H9 (cell line): ENCODE results near the gene PLOD1. TPM values are rescaled to one million over a fixed set of nuclear protein-coding genes. Genes with fewer than 3 reads are reported as not detected.

Source experiments
- DNase-seq: peaks from one replicate; pipeline ENCODE4 v3.0.0-alpha.2; 2017
- H2AFZ ChIP-seq: one replicate; pipeline ENCODE4 v1.6.1; 2013; ENCODE audit warnings: mild to moderate bottlenecking, low read length, control low read depth, moderate library complexity
- H2AK5ac ChIP-seq: 2 replicates; pipeline ENCODE4 v1.6.1; 2013; ENCODE audit warnings: low read length, control low read depth, mixed read lengths; ENCODE audit not compliant: insufficient read length
- H2BK120ac ChIP-seq: one replicate; pipeline ENCODE4 v1.6.1; 2013; ENCODE audit warnings: low read depth, mild to moderate bottlenecking, low read length, control low read depth, inconsistent platforms; ENCODE audit not compliant: poor library complexity, severe bottlenecking
- H2BK12ac ChIP-seq: 2 replicates; pipeline ENCODE4 v1.6.1; 2013; ENCODE audit warnings: low read length, control low read depth, mixed read lengths, low read depth; ENCODE audit not compliant: insufficient read length
- H2BK15ac ChIP-seq: 2 replicates; pipeline ENCODE4 v1.6.1; 2013; ENCODE audit warnings: low read depth, low read length, control low read depth
- H2BK20ac ChIP-seq: one replicate; pipeline ENCODE4 v1.6.1; 2013; ENCODE audit warnings: low read depth, mild to moderate bottlenecking, low read length, control low read depth, inconsistent platforms; ENCODE audit not compliant: poor library complexity, severe bottlenecking
- H2BK5ac ChIP-seq: 2 replicates; pipeline ENCODE4 v1.6.1; 2013; ENCODE audit warnings: low read length, control low read depth, mixed read lengths; ENCODE audit not compliant: insufficient read length
- H3K14ac ChIP-seq: 2 replicates; pipeline ENCODE4 v1.6.1; 2013; ENCODE audit warnings: low read length, control low read depth; ENCODE audit not compliant: insufficient read depth
- H3K18ac ChIP-seq: 2 replicates; pipeline ENCODE4 v1.6.1; 2013; ENCODE audit warnings: low read depth, mild to moderate bottlenecking, mixed read lengths, low read length, control low read depth; ENCODE audit not compliant: insufficient read length
- H3K23ac ChIP-seq: 2 replicates; pipeline ENCODE4 v1.6.1; 2013; ENCODE audit warnings: low read length, control low read depth, mixed read lengths, low read depth; ENCODE audit not compliant: insufficient read length
- H3K23me2 ChIP-seq: 2 replicates; pipeline ENCODE4 v1.6.1; 2013; ENCODE audit warnings: low read depth, mild to moderate bottlenecking, mixed read lengths, low read length, control low read depth; ENCODE audit not compliant: insufficient read length, poor library complexity, severe bottlenecking
- H3K27ac ChIP-seq: 2 replicates; pipeline ENCODE4 v1.5.1; 2013; ENCODE audit warnings: low read length, control low read depth, mixed read lengths, low read depth; ENCODE audit not compliant: insufficient read length
- H3K27me3 ChIP-seq: 2 replicates; pipeline ENCODE4 v1.6.1; 2013; ENCODE audit warnings: low read length, control low read depth, inconsistent platforms; ENCODE audit not compliant: insufficient read depth
- H3K4ac ChIP-seq: 2 replicates; pipeline ENCODE4 v1.6.1; 2013; ENCODE audit warnings: low read depth, mild to moderate bottlenecking, control low read depth, inconsistent platforms, low read length, moderate library complexity
- H3K4me1 ChIP-seq: 2 replicates; pipeline ENCODE4 v1.6.1; 2013; ENCODE audit warnings: low read length, control low read depth, inconsistent platforms; ENCODE audit not compliant: insufficient read depth
- H3K4me2 ChIP-seq: 2 replicates; pipeline ENCODE4 v1.6.1; 2013; ENCODE audit warnings: low read length, control low read depth, mixed read lengths; ENCODE audit not compliant: insufficient read length, insufficient read depth
- H3K56ac ChIP-seq: 2 replicates; pipeline ENCODE4 v1.6.1; 2013; ENCODE audit warnings: low read depth, mild to moderate bottlenecking, mixed read lengths, low read length, control low read depth; ENCODE audit not compliant: insufficient read length
- H3K79me1 ChIP-seq: 2 replicates; pipeline ENCODE4 v1.6.1; 2013; ENCODE audit warnings: low read depth, mild to moderate bottlenecking, moderate library complexity, low read length, control low read depth, inconsistent platforms; ENCODE audit not compliant: insufficient read depth, poor library complexity, severe bottlenecking
- H3K79me2 ChIP-seq: 2 replicates; pipeline ENCODE4 v1.6.1; 2013; ENCODE audit warnings: low read length, control low read depth, inconsistent platforms; ENCODE audit not compliant: insufficient read depth
- H3K9ac ChIP-seq: 2 replicates; pipeline ENCODE4 v1.6.1; 2013; ENCODE audit warnings: low read length, control low read depth, mixed read lengths; ENCODE audit not compliant: insufficient read length; ENCODE audit errors: extremely low read depth
- H3K9me3 ChIP-seq: one replicate; pipeline ENCODE4 v1.6.1; 2013; ENCODE audit warnings: low read depth, low read length, inconsistent platforms; ENCODE audit not compliant: control insufficient read depth
- H3T11ph ChIP-seq: one replicate; pipeline ENCODE4 v1.6.1; 2013; ENCODE audit warnings: mild to moderate bottlenecking, low read length, control low read depth, inconsistent platforms
- H4K20me1 ChIP-seq: one replicate; pipeline ENCODE4 v1.6.1; 2013; ENCODE audit not compliant: control insufficient read depth, insufficient read length, insufficient read depth
- H4K5ac ChIP-seq: 2 replicates; pipeline ENCODE4 v1.6.1; 2013; ENCODE audit warnings: low read depth, mild to moderate bottlenecking, mixed read lengths, low read length, control low read depth; ENCODE audit not compliant: insufficient read length
- H4K8ac ChIP-seq: replicated peaks from 2 replicates; pipeline ENCODE4 v1.6.1; 2013; ENCODE audit warnings: low read length, control low read depth, mixed read lengths, low read depth; ENCODE audit not compliant: insufficient read length
- H4K91ac ChIP-seq: 2 replicates; pipeline ENCODE4 v1.6.1; 2013; ENCODE audit warnings: low read depth, mild to moderate bottlenecking, moderate library complexity, mixed read lengths, low read length, control low read depth; ENCODE audit not compliant: insufficient read length
- H3K27ac Mint-ChIP-seq, 3 experiments: 2 replicates in 2 of 3; 3 replicates in 1 of 3; pipeline ENCODE4 v1.8.0; 2020 to 2021; ENCODE audit warnings: mixed read lengths in 3 of 3, mild to moderate bottlenecking in 1 of 3, moderate library complexity in 1 of 3
- H3K27me3 Mint-ChIP-seq: 2 replicates; pipeline ENCODE4 v1.8.0; 2021; ENCODE audit warnings: low read depth, mild to moderate bottlenecking, moderate library complexity, mixed read lengths
- H3K36me3 Mint-ChIP-seq, 3 experiments: 2 replicates in 2 of 3; 3 replicates in 1 of 3; pipeline ENCODE4 v1.8.0; 2020 to 2021; ENCODE audit warnings: low read depth in 3 of 3, mixed read lengths in 3 of 3; ENCODE audit not compliant: insufficient read depth in 1 of 3
- H3K4me1 Mint-ChIP-seq, 2 experiments: 2 replicates each; pipeline ENCODE4 v1.8.0; 2020; ENCODE audit warnings: mixed read lengths in 2 of 2
- H3K4me3 Mint-ChIP-seq, 2 experiments: 2 replicates in 1 of 2; 3 replicates in 1 of 2; pipeline ENCODE4 v1.8.0; 2020 to 2021; ENCODE audit warnings: mild to moderate bottlenecking in 2 of 2, mixed read lengths in 2 of 2, moderate library complexity in 1 of 2
- H3K9me3 Mint-ChIP-seq, 2 experiments: 2 replicates in 1 of 2; 3 replicates in 1 of 2; pipeline ENCODE4 v1.8.0; 2020; ENCODE audit warnings: mild to moderate bottlenecking in 2 of 2, mixed read lengths in 2 of 2, moderate library complexity in 1 of 2
- WGBS: extraction: QIAGEN DNeasy Blood & Tissue Kit; methylation state at CpG from one replicate; pipeline ENCODE4 v1.1.7; 2013; ENCODE audit warnings: missing lambda C conversion rate, low lambda C conversion rate, mixed read lengths; ENCODE audit not compliant: insufficient read length; ENCODE audit errors: extremely low coverage; 5-methylcytosine and 5-hydroxymethylcytosine counted together
- total RNA-seq: library from RNA; stranded (reverse); gene quantifications from 2 replicates; pipeline ENCODE4 v1.2.1, GENCODE V29; 2021
- TF ChIP-seq, protein P1 (sequence below): fragments of 200-600 bp; sonication (generic); conservative IDR thresholded peaks from 3 replicates; pipeline ENCODE4 v1.8.0; 2021; ENCODE audit warnings: antibody characterized with exemption, mild to moderate bottlenecking

Gene PLOD1
- total RNA-seq, 1 experiment from 2014 or later: 57.0 TPM

DNA sequence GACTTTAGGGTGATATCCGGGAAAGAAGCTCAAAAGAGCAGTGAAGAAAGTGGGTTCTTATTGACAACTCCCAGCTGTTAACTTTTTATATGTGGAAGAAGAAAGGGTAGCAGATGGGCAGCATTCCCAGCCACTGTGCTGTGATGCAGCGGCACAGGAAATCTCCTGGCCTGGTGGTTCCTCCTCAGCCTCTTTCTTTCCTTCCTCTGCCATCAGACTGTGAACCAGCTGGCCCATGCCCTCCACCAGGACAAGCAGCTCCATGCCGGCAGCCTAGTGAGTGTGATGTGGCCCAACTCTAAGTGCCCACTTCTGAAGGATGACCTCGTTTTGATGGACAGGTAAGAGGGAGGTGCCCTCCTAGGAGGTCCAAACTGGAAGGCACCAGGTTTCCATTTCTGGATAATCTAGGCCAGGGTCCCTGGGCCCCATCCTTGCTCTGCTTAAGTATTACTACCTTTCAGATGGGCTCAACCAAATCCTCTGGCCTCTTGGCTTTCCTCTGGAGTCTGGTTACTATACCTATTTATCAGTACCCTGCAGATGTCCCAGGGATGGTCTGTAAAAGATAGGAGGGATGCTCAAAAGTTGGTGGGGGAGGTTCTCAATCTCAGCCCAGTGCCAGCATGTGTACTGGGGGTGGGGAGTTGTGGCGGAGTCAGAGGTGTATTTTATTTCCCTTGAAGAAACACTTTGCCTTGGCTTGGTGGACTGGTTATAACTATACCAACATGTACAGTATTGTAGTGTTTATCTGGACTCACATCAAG is 62.7 kb downstream of the PLOD1 start:
- no peak for DNase-seq
- no peak overlapping the region for H2BK20ac ChIP-seq
- TF ChIP-seq, protein P1, sequence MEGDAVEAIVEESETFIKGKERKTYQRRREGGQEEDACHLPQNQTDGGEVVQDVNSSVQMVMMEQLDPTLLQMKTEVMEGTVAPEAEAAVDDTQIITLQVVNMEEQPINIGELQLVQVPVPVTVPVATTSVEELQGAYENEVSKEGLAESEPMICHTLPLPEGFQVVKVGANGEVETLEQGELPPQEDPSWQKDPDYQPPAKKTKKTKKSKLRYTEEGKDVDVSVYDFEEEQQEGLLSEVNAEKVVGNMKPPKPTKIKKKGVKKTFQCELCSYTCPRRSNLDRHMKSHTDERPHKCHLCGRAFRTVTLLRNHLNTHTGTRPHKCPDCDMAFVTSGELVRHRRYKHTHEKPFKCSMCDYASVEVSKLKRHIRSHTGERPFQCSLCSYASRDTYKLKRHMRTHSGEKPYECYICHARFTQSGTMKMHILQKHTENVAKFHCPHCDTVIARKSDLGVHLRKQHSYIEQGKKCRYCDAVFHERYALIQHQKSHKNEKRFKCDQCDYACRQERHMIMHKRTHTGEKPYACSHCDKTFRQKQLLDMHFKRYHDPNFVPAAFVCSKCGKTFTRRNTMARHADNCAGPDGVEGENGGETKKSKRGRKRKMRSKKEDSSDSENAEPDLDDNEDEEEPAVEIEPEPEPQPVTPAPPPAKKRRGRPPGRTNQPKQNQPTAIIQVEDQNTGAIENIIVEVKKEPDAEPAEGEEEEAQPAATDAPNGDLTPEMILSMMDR: no peak
- no peak overlapping the region for H3K4me2 ChIP-seq
- H4K20me1 ChIP-seq: no peaks in the 10 kb centered on the region
- no peak overlapping the region for H3K23ac ChIP-seq
- no peak overlapping the region for H3K56ac ChIP-seq
- Mint-ChIP-seq H3K4me1 (no peaks in the 10 kb centered on the region), H3K27me3 (no peaks in the 10 kb centered on the region), H3K9me3 (no peaks in the 10 kb centered on the region), H3K36me3 (peaks cover 47 to 83% (median 68%) of the 10 kb centered on the region in 3 experiments), H3K27ac (no peak overlapping the region), H3K4me3 (no peak overlapping the region)
- no peak overlapping the region for H3K27ac ChIP-seq
- no peaks in the 10 kb centered on the region for H3K9me3 ChIP-seq
- no peak overlapping the region for H2BK5ac ChIP-seq
- H4K8ac ChIP-seq: no peak overlapping the region
- no peaks in the 10 kb centered on the region for H3K27me3 ChIP-seq
- H3K79me2 ChIP-seq: no peaks in the 10 kb centered on the region
- H2BK120ac ChIP-seq: no peak overlapping the region
- H4K5ac ChIP-seq: no peak overlapping the region
- no peak overlapping the region for H2BK12ac ChIP-seq
- no peak overlapping the region for H3K4ac ChIP-seq
- no peaks in the 10 kb centered on the region for H3K23me2 ChIP-seq
- no peaks in the 10 kb centered on the region for H3K79me1 ChIP-seq
- H3K9ac ChIP-seq: no peak overlapping the region
- H4K91ac ChIP-seq: no peak overlapping the region
- WGBS: no CpG with 5 or more reads among the region's 5 CpGs
- H2AK5ac ChIP-seq: no peak overlapping the region
- H3K18ac ChIP-seq: no peak overlapping the region
- no peak overlapping the region for H2AFZ ChIP-seq
- H3T11ph ChIP-seq: no peak overlapping the region
- H2BK15ac ChIP-seq: no peak overlapping the region
- H3K4me1 ChIP-seq: no peaks in the 10 kb centered on the region
- H3K14ac ChIP-seq: no peak overlapping the region
